Measurements from ENCODE around the gene HECTD3. TPM values are rescaled to one million over a fixed set of nuclear protein-coding genes. Genes with fewer than 3 reads are reported as not detected.

Gene HECTD3
- polyA plus RNA-seq, 3 donors = 13.9 to 53.9 (median 16.7) TPM

DNA sequence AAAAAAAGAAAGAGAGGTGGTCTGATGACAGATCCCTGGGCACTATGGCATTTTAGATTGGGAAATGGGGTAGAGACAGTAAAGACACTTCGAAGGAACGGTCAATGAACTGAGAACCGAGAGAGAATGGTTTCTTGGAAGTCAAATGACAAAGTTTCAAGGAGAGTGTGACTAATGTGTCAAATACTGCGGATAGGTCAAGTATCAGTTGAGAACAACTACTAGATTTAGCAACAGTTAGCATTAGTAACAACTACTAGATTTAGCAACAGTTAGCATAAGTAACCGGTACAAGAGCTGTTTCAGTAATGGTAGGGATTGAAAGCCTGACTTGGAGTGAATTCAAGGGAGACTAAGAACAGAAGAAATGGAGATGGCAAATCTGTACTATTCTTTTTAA lies 35.9 kb upstream of the HECTD3 start:
- Histone ChIP-seq H3K4me1 (ENCODE audit: control insufficient read depth in 1 of 2, insufficient read depth in 2 of 2, low read length in 2 of 2) (no peaks in the 10 kb centered on the region), H3K36me3 (replicated peaks in 1 of 2; ENCODE audit: control insufficient read depth in 1 of 2, insufficient read depth in 2 of 2, low read length in 2 of 2) (no peaks in the 10 kb centered on the region), H3K4me2 (replicated peaks; ENCODE audit: extremely low read depth, low read length, poor library complexity, severe bottlenecking) (no peak overlapping the region), H3K27ac (ENCODE audit: low read depth in 1 of 2, low read length in 2 of 2) (no peak overlapping the region), H4K20me1 (ENCODE audit: insufficient read depth, low read length) (no peaks in the 10 kb centered on the region), H3K9me3 (replicated peaks in 1 of 2; ENCODE audit: control insufficient read depth in 1 of 2, insufficient read depth in 1 of 2, low read length in 2 of 2) (no peaks in the 10 kb centered on the region), H3K9ac (ENCODE audit: insufficient read depth, low read length, poor library complexity, severe bottlenecking) (no peak overlapping the region), H3K4me3 (replicated peaks in 1 of 3; ENCODE audit: low read depth in 2 of 3, low read length in 3 of 3) (no peak overlapping the region), H3K79me2 (ENCODE audit: insufficient read depth, low read length) (no peaks in the 10 kb centered on the region), H2AFZ (ENCODE audit: insufficient read depth, low read depth, low read length, poor library complexity, severe bottlenecking) (no peak overlapping the region), H3K27me3 (ENCODE audit: control insufficient read depth in 2 of 2, insufficient read depth in 2 of 2, low read length in 2 of 2) (no peaks in the 10 kb centered on the region)
- DNase-seq = no peak
- no peak overlapping the region for H3K27ac Mint-ChIP-seq
- WGBS (ENCODE audit: insufficient coverage) = 100% methylated on average over 2 of the region's 5 CpGs
- H3K9me3 Mint-ChIP-seq = no peaks in the 10 kb centered on the region
- H3K4me3 Mint-ChIP-seq = no peak overlapping the region
- no peaks in the 10 kb centered on the region for H3K36me3 Mint-ChIP-seq
- TF ChIP-seq, protein P1, sequence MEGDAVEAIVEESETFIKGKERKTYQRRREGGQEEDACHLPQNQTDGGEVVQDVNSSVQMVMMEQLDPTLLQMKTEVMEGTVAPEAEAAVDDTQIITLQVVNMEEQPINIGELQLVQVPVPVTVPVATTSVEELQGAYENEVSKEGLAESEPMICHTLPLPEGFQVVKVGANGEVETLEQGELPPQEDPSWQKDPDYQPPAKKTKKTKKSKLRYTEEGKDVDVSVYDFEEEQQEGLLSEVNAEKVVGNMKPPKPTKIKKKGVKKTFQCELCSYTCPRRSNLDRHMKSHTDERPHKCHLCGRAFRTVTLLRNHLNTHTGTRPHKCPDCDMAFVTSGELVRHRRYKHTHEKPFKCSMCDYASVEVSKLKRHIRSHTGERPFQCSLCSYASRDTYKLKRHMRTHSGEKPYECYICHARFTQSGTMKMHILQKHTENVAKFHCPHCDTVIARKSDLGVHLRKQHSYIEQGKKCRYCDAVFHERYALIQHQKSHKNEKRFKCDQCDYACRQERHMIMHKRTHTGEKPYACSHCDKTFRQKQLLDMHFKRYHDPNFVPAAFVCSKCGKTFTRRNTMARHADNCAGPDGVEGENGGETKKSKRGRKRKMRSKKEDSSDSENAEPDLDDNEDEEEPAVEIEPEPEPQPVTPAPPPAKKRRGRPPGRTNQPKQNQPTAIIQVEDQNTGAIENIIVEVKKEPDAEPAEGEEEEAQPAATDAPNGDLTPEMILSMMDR (IDR thresholded peaks at IDR 0.05) = no peak
- H3K27me3 Mint-ChIP-seq (ENCODE audit: low read depth in 3 of 3) = no peaks in the 10 kb centered on the region
- H3K4me1 Mint-ChIP-seq = peaks cover 7% of the 10 kb centered on the region
- intact Hi-C loops (cut with micrococcal nuclease) = no loop called here

DNA sequence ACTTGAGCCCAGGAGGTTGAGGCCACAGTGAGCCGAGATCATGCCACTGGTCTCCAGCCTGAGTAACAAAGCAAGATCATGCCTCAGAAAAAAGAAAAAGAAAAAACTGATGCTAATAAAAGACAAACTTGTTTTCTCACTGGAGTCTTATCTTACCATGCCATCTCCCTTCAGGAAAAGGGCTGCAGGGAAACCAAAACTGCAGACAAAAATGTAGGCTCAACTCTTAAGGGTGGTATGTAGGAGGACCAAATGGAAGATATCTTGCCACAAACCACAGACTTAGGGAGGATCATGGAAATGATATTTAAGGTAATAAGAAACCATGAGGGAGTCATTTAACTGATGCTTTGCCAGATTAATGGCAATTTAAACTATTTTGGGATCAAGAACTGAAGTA lies 33.8 kb upstream of the HECTD3 start:
- Mint-ChIP-seq H3K27me3 (ENCODE audit: low read depth in 3 of 3) (no peaks in the 10 kb centered on the region), H3K27ac (no peak overlapping the region), H3K4me1 (no peaks in the 10 kb centered on the region), H3K4me3 (no peak overlapping the region), H3K9me3 (no peaks in the 10 kb centered on the region), H3K36me3 (no peaks in the 10 kb centered on the region)
- WGBS (ENCODE audit: insufficient coverage) = 100% methylated on average over 1 of the region's 1 CpG
- H3K9me3 ChIP-seq (replicated peaks in 1 of 2; ENCODE audit: control insufficient read depth in 1 of 2, insufficient read depth in 1 of 2, low read length in 2 of 2) = no peaks in the 10 kb centered on the region
- DNase-seq = no peak
- H3K4me3 ChIP-seq (replicated peaks in 1 of 3; ENCODE audit: low read depth in 2 of 3, low read length in 3 of 3) = no peak overlapping the region
- H3K27ac ChIP-seq (ENCODE audit: low read depth in 1 of 2, low read length in 2 of 2) = no peak overlapping the region
- no peaks in the 10 kb centered on the region for H3K4me1 ChIP-seq (ENCODE audit: control insufficient read depth in 1 of 2, insufficient read depth in 2 of 2, low read length in 2 of 2)
- no peak overlapping the region for H3K9ac ChIP-seq (ENCODE audit: insufficient read depth, low read length, poor library complexity, severe bottlenecking)
- H4K20me1 ChIP-seq (ENCODE audit: insufficient read depth, low read length) = no peaks in the 10 kb centered on the region
- intact Hi-C loops (cut with micrococcal nuclease) = no loop called here
- no peaks in the 10 kb centered on the region for H3K36me3 ChIP-seq (replicated peaks in 1 of 2; ENCODE audit: control insufficient read depth in 1 of 2, insufficient read depth in 2 of 2, low read length in 2 of 2)
- TF ChIP-seq, protein P1 (IDR thresholded peaks at IDR 0.05) = no peak
- no peak overlapping the region for H3K4me2 ChIP-seq (replicated peaks; ENCODE audit: extremely low read depth, low read length, poor library complexity, severe bottlenecking)
- no peaks in the 10 kb centered on the region for H3K27me3 ChIP-seq (ENCODE audit: control insufficient read depth in 2 of 2, insufficient read depth in 2 of 2, low read length in 2 of 2)
- H3K79me2 ChIP-seq (ENCODE audit: insufficient read depth, low read length) = no peaks in the 10 kb centered on the region
- H2AFZ ChIP-seq (ENCODE audit: insufficient read depth, low read depth, low read length, poor library complexity, severe bottlenecking) = no peak overlapping the region

Measured in CD14-positive monocyte (primary cell).